Esophagus muscularis mucosa (tissue), 4 donors: ENCODE results near the gene ZSWIM7. TPM values are rescaled to one million over a fixed set of nuclear protein-coding genes. Genes with fewer than 3 reads are reported as not detected.

ENCODE experiments used
- DNase-seq: peaks from one replicate; pipeline ENCODE4 v3.0.0-alpha.2; 2017; ENCODE audit errors: extremely low spot score
- H3K27ac ChIP-seq, 4 donors: fragments of 200-600 bp; sonication (generic); replicated peaks in 1 of 4; 1 replicate in 3 of 4; 2 replicates in 1 of 4; pipeline ENCODE4 v1.5.1; 2016 to 2019; ENCODE audit warnings: mild to moderate bottlenecking in 1 of 4
- H3K27me3 ChIP-seq, 4 donors: fragments of 200-600 bp; sonication (generic); one replicate each; pipeline versions ENCODE4 v1.5.1 to v1.6.0; 2016 to 2019
- H3K36me3 ChIP-seq, 4 donors: fragments of 200-600 bp; sonication (generic); one replicate each; pipeline ENCODE4 v1.5.1; 2016 to 2019
- H3K4me1 ChIP-seq, 4 donors: fragments of 200-600 bp; sonication (generic); one replicate each; pipeline ENCODE4 v1.5.1; 2016 to 2019
- H3K4me3 ChIP-seq, 4 donors: fragments of 200-600 bp; sonication (generic); 1 replicate in 2 of 4; 2 replicates in 2 of 4; pipeline ENCODE4 v1.5.1; 2016 to 2019; ENCODE audit warnings: mild to moderate bottlenecking in 4 of 4, moderate library complexity in 1 of 4
- H3K9me3 ChIP-seq, 4 donors: fragments of 200-600 bp; sonication (generic); 1 replicate in 3 of 4; 2 replicates in 1 of 4; pipeline ENCODE4 v1.5.1; 2016 to 2019
- CTCF ChIP-seq, 3 experiments: fragments of 200-600 bp in 2 of 3; fragments of 450-650 bp in 1 of 3; sonication (generic) in 2 of 3; IDR thresholded peaks; one replicate each; pipeline ENCODE4 v1.5.1; 2017 to 2019; ENCODE audit warnings: antibody characterized with exemption in 3 of 3, mild to moderate bottlenecking in 2 of 3, moderate library complexity in 1 of 3
- EP300 ChIP-seq: sonication (generic); formaldehyde crosslinking; IDR thresholded peaks from one replicate; pipeline ENCODE4 v1.6.1; 2017; ENCODE audit warnings: antibody characterized with exemption
- POLR2A ChIP-seq: fragments of 450-650 bp; IDR thresholded peaks from one replicate; pipeline ENCODE4 v1.6.1; 2017; ENCODE audit warnings: antibody characterized with exemption, moderate library complexity, mild to moderate bottlenecking, low read depth
- POLR2AphosphoS5 ChIP-seq, 2 donors: sonication (generic); formaldehyde crosslinking; IDR thresholded peaks; one replicate each; pipeline ENCODE4 v1.6.1; 2017; ENCODE audit warnings: antibody characterized with exemption in 2 of 2
- WGBS: methylation state at CpG from one replicate; pipeline ENCODE4 v1.1.5; 2018; 5-methylcytosine and 5-hydroxymethylcytosine counted together
- intact Hi-C: fragments of 100-400 bp; cut with DNase I; formaldehyde crosslinking; loops from one replicate; pipeline ENCODE4 v1.15.1; 2023
- total RNA-seq, 4 donors: library from RNA; depleted of rRNA; stranded (reverse); fragments of >200 nt; gene quantifications; one replicate each; pipeline versions ENCODE4 v1.1.0 to v1.2.1, GENCODE V29; 2016

Gene ZSWIM7
- total RNA-seq, 4 donors from 2014 or later = 16.2 to 22.7 (median 17.5) TPM

GRCh38 chr17:16019347-16019746, 19.8 kb upstream of the ZSWIM7 start:
- Histone ChIP-seq H3K9me3 (no peaks in the 10 kb centered on the region), H3K36me3 (peaks cover 0 to 62% (median 31%) of the 10 kb centered on the region in 4 donors), H3K4me1 (peaks cover 2 to 13% (median 5%) of the 10 kb centered on the region in 4 donors), H3K4me3 (no peak overlapping the region), H3K27me3 (no peaks in the 10 kb centered on the region), H3K27ac (no peak overlapping the region)
- intact Hi-C loops = no loop called here
- no peak for TF ChIP-seq CTCF (IDR thresholded peaks at IDR 0.05)
- TF ChIP-seq EP300 = no peak
- no peak for TF ChIP-seq POLR2AphosphoS5 (IDR thresholded peaks at IDR 0.05)
- no peak for TF ChIP-seq POLR2A
- 60% methylated on average over 1 of the region's 1 CpG for WGBS
- DNase-seq = no peak

GRCh38 chr17:16013943-16014407, 14.5 kb upstream of the ZSWIM7 start:
- DNase-seq = no peak
- Histone ChIP-seq H3K4me1 (peaks cover 7 to 20% (median 16%) of the 10 kb centered on the region in 4 donors), H3K27me3 (no peaks in the 10 kb centered on the region), H3K27ac (peak overlapping the region in 3 of 4 donors; percentile 1 to 10 (median 9)), H3K36me3 (peaks cover 6 to 72% (median 42%) of the 10 kb centered on the region in 4 donors), H3K4me3 (no peak overlapping the region), H3K9me3 (no peaks in the 10 kb centered on the region)
- TF ChIP-seq POLR2A (no peak), EP300 (no peak), CTCF (IDR thresholded peaks at IDR 0.05) (peak; percentile 34 to 55 (median 38)), POLR2AphosphoS5 (IDR thresholded peaks at IDR 0.05) (peak; percentile 28 to 62)
- 22% methylated on average over 3 of the region's 3 CpGs for WGBS
- intact Hi-C loops = no loop called here

- Histone ChIP-seq H3K27me3 (no peaks in the 10 kb centered on the region), H3K36me3 (peaks cover 67 to 96% (median 86%) of the 10 kb centered on the region in 4 donors), H3K4me3 (no peak overlapping the region), H3K27ac (no peak overlapping the region), H3K9me3 (no peaks in the 10 kb centered on the region), H3K4me1 (peaks cover 9 to 15% (median 12%) of the 10 kb centered on the region in 4 donors)
- intact Hi-C loops = no loop called here
- WGBS = 93% methylated on average over 3 of the region's 3 CpGs
- DNase-seq = no peak
- no peak for TF ChIP-seq POLR2AphosphoS5 (IDR thresholded peaks at IDR 0.05)
- no peak for TF ChIP-seq CTCF (IDR thresholded peaks at IDR 0.05)
- no peak for TF ChIP-seq POLR2A
- TF ChIP-seq EP300 = no peak
These were observed 7.9 kb upstream of the ZSWIM7 start for GRCh38 chr17:16007439-16007838.

DNA sequence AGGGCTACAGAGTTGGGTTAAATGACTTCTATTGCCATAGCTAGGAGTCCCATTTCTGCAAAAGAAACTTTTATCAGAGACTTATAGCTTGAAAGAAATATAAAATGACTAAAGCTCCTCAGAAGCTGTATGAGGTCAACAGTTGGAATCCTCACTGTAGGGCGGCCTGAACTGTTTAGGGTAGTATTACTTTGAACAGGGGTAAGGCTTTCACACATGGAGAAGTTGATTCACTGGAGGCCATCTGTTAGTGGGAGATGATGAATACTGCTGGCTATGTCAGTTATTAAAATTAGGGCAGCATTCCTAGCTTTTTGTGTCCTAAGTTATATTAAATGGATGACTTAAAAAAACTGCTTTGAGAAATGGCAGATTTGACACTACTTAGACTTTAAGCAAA, 6.1 kb upstream of the ZSWIM7 start:
- TF ChIP-seq POLR2A (no peak), POLR2AphosphoS5 (IDR thresholded peaks at IDR 0.05) (no peak), EP300 (no peak), CTCF (IDR thresholded peaks at IDR 0.05) (no peak)
- intact Hi-C loops = no loop called here
- H3K4me1 ChIP-seq = peaks cover 12 to 26% (median 15%) of the 10 kb centered on the region in 4 donors
- no peaks in the 10 kb centered on the region for H3K9me3 ChIP-seq
- H3K4me3 ChIP-seq = no peak overlapping the region
- WGBS = 93% methylated on average over 1 of the region's 1 CpG
- no peak overlapping the region for H3K27ac ChIP-seq
- peaks cover 72 to 93% (median 84%) of the 10 kb centered on the region in 4 donors for H3K36me3 ChIP-seq
- no peaks in the 10 kb centered on the region for H3K27me3 ChIP-seq
- no peak for DNase-seq

- peaks cover 19 to 27% (median 21%) of the 10 kb centered on the region in 4 donors for H3K4me1 ChIP-seq
- H3K27ac ChIP-seq = peak overlapping the region in 3 of 4 donors; percentile 13 to 41 (median 28)
- H3K36me3 ChIP-seq = peaks cover 66 to 75% (median 73%) of the 10 kb centered on the region in 4 donors
- no peak for DNase-seq
- intact Hi-C loops = no loop called here
- H3K9me3 ChIP-seq = no peaks in the 10 kb centered on the region
- no peaks in the 10 kb centered on the region for H3K27me3 ChIP-seq
- H3K4me3 ChIP-seq = no peak overlapping the region
- 75% methylated on average over 1 of the region's 1 CpG for WGBS
- TF ChIP-seq EP300 (no peak), POLR2AphosphoS5 (IDR thresholded peaks at IDR 0.05) (peak in 1 of 2 donors; percentile 16)
These were observed 4.3 kb upstream of the ZSWIM7 start for GRCh38 chr17:16003841-16004240.
